ENCODE measurements around the gene NQO2.
A peak's percentile ranks its signal among the peaks of the same experiment; 100 is the strongest.
"Not testable (repeated sequence)": the region's sequence is repeated elsewhere in the genome, so short reads cannot be mapped to it uniquely, and the experiment has no call there.

The NQO2 gene

DNA sequence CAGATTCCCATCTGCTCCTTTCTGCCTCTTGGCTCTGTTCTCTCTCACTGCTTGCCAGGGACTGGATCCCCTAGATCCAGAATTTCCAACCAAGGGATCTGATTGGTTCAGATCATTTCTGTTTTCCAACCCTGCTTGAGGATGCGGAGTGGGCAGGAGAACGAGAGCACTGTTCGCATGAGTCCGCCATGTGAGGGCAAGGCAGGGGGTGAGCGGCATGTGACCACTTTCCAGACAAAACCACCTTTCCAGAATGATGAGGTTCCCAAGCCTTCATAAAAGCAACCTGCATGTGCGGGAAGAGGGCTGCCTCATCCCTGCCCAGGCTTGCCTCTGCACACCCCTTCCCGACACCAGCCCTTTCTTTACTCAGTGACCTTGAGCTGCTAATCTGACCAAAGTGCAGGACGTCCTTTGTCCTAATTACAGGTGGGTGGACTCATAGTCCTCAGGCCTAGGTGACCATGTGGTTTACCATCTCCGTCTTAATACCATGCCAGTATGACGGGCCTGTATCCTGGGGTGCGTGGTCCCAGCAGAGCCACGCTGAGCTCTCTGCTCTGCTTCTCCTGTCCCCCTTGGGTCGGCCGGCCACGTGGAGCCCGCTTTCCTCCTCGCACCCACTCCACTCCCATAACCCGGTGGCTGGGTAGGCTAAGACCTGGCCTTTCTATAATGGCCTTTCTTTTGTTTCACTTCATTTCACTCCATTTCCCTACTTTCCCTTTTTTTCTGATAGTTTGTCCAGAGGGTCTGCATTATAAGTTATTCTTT is 14.4 kb downstream of the NQO2 start:
- DNase-seq (ENCODE audit: low read depth in 3 of 3) = no peak

DNA sequence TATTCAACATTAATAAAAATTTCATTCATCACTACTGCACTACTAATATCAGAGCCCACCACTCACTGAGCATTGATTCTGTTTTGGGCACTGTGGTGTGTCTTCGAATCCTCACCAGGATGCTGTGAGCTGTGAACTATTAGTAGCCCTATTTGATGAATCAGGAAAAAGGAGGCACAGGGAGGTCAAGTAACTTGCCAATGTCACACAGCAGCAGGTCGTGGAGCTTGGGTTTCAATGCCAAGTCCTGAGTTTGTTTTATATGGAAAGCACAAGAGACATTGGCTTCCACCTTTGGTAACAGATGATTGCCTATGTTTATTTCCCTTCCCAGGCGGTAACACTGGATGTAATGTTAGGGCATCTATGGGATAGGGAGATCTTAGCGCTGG is 15.0 kb downstream of the NQO2 start:
- DNase-seq (ENCODE audit: low read depth in 3 of 3) = no peak

DNA sequence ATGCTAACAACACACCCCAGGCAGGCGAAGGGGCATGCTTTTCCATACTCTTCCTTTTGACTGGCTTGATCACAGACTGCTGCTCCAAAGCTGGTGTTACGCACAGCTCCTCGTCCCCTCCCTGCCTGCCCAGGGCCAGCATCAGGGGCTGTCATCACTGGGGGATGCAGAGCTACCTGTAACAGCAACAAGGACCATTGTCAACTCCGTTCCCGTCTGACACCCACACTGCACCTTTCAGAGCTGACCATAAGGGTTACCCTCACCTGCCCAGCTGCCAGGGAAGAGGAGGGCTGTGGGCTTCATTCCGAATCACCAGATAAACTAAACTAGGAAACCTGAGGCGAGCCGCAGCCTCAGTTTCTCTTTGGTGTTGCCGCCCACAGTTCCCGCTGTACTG is 15.4 kb downstream of the NQO2 start:
- no peak for DNase-seq (ENCODE audit: low read depth in 3 of 3)

DNA sequence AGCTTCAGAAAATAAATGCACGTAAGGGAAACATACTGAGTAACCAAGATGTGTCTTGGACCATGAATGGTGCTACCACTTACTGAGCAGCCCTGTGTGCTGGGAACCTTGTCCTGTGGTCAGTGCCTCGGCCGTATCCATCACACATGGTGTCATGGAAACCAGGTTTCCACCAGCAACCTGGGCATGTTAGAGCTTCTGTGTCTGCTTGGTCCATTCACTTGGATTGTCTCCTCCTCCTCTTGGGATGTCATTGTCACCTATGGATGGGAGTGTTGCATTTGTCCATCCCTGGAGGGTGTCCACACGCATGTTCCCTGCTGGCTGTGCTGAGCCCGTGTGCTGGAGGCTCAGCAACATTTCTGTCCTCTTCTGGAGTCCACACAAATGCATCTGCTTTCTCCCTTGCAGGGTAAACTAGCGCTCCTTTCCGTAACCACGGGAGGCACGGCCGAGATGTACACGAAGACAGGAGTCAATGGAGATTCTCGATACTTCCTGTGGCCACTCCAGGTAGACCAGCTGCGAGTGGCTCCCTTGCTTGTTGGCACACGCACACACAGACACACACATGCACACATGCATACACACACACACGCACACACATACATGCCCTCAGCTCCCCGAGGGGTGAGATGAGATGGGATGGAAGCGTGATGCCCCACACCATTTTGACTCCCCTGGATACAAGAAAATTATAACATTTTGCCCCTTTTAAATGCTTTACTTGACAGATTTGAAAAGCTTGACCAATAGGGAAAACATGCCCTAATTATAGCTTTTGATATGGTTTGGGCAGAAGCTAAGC is 17.0 kb downstream of the NQO2 start:
- no peak for DNase-seq (ENCODE audit: low read depth in 3 of 3)

DNA sequence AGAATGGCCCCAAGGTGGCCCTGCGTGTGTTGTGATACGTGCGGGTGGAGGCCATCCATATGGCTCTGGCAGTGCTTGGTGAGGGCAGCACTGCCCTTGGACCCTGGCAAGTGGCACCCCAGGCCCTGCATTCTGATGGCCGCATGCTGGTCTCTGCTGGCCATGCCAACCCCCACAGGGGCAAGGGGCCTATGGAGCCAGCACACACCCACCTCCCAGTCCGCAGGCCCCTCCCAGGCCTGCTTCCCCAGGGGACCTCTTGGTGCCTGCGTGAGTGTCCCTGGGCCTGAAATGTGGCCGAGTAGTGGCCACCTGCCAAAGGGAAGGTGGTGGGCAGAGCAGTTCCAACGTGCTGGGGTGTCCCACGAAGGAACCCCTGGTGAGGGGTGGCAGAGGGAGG is 17.6 kb downstream of the NQO2 start:
- DNase-seq (ENCODE audit: low read depth in 3 of 3) = no peak

DNA sequence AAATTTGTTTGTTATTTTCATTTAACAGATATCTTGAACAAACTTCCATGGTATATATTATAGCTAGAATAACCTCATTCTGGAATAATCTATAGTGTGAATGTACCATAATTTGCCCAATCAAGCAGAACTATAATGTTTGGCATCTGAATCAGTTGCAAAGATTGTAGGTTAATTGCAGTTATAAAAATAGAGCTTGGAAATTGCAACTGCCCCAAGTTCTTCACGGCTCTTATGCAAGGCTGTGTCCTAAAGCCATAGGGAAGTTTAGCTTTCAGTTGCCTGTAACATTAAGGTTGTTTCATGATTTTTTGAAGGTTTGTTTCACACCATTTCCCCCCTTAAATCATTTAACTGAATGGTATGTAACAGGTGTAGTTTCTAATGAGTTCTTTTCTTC is 19.4 kb downstream of the NQO2 start:
- DNase-seq (ENCODE audit: low read depth in 3 of 3) = no peak

DNA sequence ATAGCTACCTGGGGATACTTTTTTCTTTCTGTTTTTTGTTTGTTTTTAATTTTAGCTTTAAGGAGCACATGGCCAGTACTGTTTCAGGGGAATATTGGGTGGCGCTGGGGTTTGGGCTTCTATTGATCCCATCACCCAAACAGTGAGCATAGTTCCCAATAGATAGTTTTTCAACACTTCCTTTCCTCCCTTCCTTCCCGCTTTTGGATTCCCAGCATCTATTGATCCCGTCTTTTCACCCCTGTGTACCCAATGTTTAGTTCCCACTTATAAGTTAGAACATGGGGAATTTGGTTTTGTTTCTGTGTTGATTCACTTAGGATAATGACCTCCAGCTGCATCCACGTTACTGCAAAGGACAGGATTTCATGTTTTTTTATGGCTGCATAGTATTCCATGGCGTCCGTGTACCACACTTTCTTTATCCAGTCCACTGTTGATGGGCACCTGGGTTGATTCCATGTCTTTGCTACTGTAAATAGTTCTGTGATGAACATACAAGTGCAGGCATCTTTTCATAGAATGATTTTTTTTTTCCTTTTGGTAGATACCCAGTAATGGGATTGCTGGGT is 20.1 kb downstream of the NQO2 start:
- no peak for DNase-seq (ENCODE audit: low read depth in 3 of 3)

DNA sequence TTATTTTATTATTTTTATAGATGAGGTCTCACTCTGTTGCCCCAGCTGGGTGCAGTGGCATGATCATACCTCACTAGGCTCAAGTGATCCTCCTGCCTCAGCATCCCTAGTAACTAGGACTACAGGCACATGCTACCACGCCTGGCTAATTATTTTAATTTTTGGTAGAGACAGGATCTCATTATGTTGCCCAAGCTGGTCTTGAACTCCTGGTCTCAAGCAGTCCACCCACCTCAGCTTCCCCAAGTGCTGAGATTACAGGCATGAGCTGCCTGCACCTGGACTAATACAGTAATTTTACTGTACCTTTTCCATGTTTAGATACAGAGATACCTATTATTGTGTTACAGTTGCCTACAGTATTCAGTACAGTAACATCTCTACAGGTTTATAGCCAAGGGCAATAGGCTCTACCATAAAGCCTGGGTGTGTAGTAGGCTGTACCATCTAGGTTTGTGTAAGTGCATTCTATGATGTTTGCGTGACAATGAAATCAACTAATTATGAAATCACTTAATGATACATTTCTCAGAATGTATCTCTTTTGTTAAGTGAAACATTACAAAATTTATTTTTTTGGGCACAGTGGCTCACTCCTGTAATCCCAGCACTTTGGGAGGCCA is 21.4 kb downstream of the NQO2 start:
- DNase-seq (ENCODE audit: low read depth in 3 of 3) = not testable (repeated sequence)

DNA sequence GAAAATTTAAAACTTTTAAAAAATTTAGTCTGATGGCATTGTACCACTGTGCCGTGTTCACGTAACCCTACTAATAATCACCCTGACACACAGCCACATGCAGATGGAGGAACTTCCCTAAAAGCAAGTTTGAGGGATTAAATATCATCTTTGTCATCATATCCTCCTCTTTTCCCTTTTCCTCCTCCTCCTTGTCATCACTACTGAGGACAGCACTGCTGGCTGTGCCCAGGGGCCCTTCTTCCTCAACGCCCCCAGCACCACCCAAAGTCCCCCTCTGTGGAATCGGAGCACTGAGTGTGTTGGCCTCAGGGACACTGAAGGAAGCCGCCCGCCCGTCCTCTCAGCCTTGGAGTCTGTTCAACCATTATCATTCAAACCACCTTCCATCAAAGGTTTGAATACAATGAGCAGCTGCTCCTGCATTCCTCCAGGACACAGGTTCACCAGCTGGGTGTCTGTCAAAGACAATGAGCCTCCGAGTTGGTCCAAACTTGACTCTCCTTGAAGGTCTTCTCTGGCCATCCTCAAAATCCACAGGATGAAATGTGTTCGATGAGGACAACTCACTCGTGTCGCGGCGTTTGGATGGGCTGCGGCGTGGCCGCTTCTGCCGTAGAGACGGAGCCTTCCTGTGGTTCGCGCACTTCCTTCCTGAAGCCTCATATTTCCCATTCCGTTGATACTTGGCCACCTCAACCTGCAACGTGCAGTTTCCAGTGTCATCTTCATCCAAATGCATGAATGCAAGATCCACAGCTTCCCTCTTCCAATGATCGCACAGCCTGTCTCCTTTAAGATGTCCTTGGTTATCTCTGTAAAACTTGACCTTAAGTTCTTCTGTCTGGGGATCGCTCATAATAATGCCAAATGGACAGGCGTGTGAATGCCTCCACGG is 23.3 kb downstream of the NQO2 start:
- DNase-seq (ENCODE audit: low read depth in 3 of 3) = peak in 2 of 3 experiments; percentile 16 to 45

DNA sequence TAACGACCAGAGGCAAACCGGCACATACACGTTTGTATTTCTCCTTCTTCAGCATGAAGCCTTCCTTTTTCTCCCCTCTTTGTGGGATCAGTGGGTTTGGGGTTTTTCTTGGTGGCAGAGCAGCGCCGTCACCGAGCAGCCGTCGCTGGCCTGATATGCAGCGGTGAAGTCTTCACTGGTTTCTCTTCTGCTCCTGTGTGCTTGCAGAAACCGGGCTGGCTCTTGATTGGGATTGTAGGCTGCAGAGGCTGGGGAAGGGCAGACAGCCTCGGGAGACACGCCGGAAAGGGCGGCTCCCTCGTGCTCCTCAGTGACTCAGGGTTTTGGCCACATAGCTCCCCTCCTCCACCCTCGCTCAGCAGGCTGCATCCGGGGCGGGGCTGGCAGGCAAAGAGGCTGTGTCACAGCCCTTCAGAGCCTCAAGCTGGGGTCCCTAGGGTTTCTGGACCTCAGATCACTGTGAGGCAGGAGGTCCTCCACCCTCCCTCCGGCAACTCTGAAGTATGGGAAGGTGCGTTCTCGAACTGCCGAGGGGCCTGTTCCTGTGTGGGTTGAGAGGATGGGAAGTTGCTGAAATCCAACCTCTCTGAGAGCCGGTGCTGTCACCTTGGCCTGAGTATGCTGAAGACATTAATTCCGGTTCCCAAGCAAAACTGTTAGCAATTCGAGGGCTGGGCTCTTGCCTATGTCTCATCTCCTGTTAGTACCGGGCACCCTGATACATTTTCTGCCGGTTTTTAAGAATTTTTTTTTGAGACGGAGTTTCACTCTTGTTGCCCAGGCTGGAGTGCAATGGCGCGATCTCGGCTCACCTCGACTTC is 24.2 kb downstream of the NQO2 start:
- peak; percentile 84 to 91 (median 84) for DNase-seq (ENCODE audit: low read depth in 3 of 3)

DNA sequence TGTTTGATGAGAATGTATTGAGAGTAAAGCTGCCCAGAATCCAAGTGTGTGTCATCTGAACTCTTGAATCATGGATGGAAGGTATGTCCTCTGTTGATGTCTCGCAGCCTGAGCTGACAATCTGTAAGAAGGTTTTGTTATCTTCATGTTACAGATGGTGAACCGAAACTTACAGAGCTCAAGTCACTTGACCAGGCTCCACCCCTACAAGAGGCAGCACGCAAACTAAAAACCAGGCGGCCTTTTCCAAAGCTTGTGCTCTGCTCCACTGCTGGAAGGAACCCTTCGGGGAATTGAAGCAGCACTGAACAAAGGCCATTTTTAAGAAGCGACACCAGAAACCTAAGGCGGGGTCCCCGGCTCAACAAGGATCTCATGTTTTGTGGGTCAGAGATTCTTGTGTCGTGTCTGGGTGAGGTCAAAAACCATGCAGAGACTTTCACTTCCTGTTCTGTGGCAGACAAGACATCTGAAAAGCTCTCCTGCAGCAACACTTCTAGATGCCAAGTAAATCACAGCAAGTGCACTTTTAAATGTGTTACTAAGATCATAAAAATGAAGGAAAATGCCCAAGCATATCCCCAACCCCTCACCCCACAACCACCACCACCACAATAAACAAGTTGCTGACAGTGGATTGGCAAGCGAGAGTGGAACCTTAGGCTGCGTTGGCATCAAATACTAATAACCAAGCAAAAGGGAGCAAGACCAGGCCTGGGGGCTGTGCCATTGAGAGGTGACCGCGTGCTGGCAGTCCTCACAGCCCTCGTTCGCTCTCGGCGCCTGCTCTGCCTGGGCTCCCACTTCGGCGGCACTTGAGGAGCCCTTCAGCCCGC is 27.3 kb downstream of the NQO2 start:
- DNase-seq (ENCODE audit: low read depth in 3 of 3) = no peak

DNA sequence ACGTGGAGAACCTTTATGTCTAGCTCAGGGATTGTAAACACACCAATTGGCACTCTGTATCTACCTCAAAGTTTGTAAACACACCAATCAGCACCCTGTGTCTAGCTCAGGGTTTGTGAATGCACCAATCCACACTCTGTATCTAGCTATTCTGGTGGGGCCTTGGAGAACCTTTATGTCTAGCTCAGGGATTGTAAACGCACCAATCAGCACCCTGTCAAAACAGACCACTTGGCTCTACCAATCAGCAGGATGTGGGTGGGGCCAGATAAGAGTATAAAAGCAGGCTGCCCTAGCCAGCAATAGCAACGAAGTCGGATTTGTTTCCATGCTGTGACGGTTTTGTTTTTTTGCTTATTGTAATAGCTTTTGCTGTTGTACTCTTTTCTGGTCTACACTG is 28.5 kb downstream of the NQO2 start:
- not testable (repeated sequence) for DNase-seq (ENCODE audit: low read depth in 3 of 3)

DNA sequence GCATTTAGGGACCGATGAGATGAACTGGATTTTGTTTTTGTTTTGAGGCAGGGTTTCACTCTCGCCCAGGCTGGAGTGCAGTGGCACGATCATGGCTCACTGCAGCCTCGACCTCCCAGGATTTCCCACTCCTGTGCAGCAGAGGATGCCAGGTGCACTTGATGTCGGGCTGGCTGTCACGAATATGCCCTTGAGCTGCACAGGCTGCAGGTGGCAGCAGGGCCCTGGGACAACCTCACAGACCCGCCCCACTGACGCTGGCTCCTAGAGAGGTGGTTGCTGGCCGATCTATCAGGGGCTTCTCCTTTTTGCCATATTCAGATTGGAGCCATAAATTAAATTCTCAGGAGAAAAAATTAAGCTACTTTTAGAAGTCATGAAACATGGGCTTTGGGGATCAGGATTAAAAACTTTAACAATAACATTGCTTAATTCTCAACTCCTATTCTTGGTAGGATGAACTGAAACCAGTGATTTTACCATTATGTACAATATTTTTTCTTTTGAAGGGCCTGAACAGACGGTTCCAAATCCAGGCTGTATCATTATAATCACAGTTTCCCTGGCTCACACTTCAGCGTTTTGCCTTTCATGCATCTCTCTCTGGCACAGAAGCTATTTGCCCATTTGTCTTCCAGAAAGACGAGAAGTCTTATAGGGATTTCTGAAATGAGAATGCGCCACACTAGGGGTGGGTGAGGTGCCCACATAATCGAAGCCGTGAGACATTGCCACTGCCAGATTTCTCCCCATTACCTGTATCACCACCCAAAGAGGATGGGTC is 32.4 kb downstream of the NQO2 start:
- DNase-seq (ENCODE audit: low read depth in 3 of 3) = no peak

DNA sequence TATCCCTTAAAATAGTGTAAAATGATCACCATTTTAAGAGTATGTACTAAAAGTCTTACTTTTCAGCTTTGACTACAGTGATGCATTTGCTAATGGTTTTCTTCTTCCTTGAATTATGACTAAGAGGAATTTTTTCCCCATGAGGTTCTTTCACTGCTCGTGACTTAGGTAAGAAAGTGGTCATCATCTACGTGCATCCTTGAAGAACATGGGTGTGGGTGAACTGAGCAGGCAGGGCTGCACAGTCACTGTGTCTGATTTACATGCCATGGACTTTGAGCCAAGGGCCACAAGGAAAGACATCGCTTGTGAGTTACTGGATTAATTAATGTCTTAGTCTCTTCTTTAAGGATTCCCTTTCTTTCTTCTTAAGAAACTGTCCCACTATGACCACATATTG is 33.3 kb downstream of the NQO2 start:
- no peak for DNase-seq (ENCODE audit: low read depth in 3 of 3)

DNA sequence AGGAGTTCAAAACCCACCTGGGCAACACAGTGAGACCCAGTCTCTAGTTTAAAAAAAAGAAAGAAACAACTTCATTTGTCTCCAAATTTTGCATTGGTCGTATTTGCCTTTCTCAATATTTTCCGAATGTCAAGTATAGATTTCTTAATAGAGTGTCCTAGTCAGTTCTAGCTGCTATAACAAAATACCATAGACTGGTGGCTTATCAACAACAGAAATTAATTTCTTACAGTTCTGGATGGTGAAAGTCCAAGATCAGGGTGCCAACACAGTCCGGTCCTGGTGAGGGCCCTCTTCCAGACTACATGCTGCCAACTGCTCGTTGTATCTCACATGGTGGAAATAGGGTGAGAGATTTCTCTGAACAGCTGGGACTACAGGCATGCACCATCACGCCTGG is 34.0 kb downstream of the NQO2 start:
- DNase-seq (ENCODE audit: low read depth in 3 of 3) = no peak

DNA sequence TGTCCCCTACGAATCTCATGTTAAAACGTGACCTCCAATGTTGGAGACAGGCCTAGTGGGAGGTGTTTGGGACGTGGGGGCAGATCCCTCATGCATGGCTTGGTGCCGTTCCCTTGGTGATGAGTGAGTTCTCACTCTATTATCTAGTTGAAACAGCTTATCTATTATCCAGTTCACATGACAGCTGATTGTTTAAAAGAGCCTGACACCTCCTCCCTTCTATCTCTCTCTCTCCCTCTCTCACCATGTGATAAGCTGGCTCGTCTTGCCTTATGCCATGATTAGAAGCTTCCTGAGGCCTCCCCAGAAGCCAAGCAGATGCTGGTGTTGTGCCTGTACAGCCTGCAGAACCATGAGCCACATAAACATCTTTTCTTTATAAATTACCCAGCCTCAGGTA is 35.7 kb downstream of the NQO2 start:
- DNase-seq (ENCODE audit: low read depth in 3 of 3) = no peak

DNA sequence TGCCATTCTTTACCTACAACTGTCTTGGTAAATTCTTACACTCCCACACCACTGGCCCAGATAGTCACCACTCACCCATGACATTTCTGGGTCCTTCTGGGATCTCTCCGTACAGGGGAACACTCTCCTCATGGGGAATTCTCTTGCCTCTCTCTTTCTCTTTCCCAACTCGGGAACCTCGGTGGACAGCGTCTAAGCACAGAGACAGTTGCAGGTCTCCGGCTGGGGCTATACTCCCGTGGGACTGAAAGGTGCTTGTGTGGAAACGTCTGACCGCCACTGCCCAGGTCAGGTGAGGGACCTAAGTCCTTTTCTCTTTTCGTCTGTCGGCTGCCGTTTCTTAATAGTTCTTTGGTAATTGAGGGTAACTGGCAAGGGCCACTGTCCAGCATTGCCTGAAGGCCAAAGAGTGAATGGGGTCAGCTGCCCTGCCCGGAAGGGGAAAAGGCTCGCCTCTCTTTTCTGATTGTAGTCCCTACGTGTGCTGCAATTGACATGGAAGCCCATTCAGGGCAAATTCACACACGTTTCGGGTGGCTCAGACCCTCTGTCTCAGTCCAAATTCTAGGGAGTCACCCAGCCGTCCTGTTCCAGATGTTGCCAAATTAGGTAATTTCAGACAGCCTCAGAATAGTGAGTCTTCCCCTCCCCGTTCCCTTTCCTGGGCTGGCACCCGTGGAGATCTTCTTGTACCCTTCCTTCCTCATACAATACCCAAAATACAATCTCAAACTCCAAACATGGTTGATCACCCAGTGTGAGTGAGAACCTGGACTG is 37.4 kb downstream of the NQO2 start:
- DNase-seq (ENCODE audit: low read depth in 3 of 3) = no peak
